Stimulated activated CD4-positive, alpha-beta T cell treated with anti-CD3 and anti-CD28 coated beads, Interleukin-15, amount 100 ng/mL, for 24 hours (primary cell): ENCODE data around the gene PIGT.
A peak's percentile ranks its signal among the peaks of the same experiment; 100 is the strongest.
"Not testable (repeated sequence)": the region's sequence is repeated elsewhere in the genome, so short reads cannot be mapped to it uniquely, and the experiment has no call there.

Experiments used
- DNase-seq: peaks from one replicate; pipeline ENCODE4 v3.0.0-alpha.2; 2020

The PIGT gene

DNA sequence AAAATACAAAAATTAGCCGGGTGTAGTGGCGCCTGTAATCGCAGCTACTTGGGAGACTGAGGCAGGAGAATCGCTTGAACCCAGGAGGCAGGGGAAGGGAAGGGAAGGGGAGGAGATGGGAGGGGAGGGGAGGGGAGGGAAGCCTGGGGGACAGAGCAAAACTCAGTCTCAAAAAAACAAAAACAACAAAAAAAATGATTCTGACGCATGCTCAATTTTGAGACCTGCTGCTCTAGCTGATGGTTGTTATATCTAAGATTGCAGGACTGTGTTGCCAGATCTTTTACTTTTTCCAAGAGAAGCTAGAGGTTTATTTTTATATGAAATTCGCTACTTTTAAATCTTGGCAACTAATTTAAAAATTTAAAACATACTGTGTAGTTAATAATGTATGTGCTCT is 51.2 kb downstream of the PIGT start:
- no peak for DNase-seq

DNA sequence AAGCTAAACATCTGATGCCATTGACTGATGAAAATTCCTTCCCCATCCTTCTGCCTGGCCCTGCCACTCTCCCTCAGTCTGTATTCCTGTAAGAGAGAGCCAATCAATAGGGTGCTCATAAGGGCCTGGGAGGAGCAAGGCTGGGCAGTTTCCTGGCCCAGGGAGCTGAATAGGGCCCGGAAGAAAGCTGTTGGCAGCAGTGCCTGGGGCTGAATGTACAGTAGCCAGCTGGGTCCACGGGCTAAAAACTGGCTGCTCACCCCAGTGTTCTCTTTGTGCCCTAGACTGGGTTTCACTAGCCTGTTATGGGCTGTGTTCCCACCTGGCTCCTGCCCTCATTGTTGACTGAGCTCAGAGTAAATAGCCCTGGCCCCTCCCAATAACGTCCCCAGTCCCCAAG is 51.9 kb downstream of the PIGT start:
- no peak for DNase-seq

DNA sequence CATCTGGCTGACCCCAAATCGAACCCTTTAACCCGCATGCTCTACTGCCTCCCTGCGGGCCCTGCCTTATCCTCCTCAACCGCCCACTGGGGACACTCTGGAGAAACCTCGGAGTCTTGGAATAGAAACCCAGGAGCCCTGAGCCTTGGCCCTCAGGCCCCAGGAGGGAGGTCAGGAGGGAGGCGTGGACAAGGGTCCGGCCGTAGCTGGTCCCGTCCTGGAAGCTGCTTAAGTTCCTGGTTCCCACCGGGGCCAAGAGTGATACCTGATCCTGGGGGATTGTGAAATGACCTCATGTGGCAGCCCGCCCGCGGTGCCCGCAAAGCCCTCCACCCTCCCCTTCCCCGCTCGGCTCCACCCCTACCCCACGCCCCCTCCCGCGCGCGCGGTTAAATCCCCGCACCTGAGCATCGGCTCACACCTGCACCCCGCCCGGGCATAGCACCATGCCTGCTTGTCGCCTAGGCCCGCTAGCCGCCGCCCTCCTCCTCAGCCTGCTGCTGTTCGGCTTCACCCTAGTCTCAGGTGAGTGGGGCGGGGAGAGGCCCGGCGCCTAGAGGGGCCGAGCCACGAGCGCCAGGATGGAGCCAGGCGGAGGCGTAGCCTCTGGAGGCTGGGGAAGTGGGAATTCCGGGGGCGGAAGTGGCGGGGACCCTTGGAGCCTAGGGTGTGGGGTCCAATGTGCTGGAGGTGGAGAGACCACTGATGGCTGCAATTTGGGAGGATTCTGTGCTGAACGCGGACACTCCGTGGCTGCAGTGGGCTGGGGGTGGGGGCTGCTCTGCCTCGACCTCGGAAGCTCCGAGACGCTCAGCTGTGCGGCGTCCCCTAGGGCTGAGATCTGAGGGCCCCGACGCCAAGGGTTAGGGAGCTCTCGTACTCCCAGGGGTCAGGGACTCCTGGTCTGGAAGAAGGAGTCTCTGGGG is 53.7 kb downstream of the PIGT start, which contains the start of gene WFDC2:
Gene WFDC2, plus strand, starts transcription at position 418 of the 926 bp plus-strand sequence. Its CDS starts 29 bp downstream, at position 447.
- DNase-seq: peak; percentile 18

DNA sequence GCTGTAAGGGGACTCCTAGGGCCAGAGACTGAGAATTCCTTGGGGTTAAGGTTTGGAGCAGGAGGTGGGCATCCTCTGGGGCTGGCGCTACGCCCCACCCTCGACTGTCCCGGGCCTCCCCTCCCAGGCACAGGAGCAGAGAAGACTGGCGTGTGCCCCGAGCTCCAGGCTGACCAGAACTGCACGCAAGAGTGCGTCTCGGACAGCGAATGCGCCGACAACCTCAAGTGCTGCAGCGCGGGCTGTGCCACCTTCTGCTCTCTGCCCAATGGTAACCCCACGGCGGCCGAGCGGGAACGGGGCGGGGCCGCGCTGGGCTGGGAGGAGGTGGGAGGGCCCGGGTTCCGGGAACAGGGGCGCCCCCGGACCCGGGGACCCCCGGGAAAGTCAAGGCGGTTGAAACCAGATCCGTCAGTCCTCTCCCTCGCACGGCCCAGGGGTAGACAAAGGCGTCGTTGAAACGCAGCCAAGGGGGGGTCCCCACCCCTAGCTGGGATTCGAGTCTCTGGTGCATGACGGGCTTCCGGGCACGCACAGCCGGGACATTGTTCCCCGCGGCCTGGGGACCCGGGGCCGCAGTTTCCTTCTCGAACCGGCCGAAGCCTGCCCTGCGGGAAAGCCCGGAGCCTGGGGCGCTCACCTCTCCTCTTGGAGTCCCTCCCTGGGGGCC is 54.5 kb downstream of the PIGT start:
- DNase-seq: peak; percentile 56

DNA sequence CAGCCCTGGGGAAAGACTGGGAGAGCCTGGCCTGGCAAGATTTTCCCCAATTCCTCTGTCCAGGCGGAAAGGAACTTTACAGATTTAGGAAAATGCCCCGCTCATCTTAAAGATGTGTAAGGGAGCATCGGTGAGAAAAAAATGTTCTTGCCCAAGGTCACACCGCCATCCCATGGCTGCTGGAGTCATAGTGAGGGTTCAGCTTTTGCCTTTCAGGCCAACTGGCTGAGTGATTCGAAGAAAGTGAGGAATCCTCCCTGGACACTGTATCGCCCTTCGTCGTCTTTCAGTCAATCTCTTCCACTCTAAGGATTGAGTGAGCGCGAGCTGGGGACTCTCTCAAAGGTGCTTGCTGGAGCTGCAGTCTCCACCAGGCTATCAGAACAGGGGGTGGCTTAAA is 55.0 kb downstream of the PIGT start:
- DNase-seq: no peak

DNA sequence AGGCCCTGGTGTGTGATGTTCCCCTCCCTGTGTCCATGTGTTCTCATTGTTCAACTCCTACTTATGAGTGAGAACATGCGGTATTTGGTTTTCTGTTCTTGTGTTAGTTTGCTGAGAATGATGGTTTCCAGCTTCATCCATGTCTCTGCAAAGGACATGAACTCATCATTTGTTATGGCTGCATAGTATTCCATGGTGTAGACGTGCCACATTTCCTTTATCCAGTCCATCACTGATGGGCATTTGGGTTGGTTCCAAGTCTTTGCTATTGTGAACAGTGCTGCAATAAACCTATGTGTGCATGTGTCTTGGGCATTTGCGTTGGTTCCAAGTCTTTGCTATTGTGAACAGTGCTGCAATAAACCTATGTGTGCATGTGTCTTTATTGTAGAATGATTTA is 56.3 kb downstream of the PIGT start:
- not testable (repeated sequence) for DNase-seq
